Measurements from ENCODE around the gene SPNS1.
"Not testable (repeated sequence)": the region's sequence is repeated elsewhere in the genome, so short reads cannot be mapped to it uniquely, and the experiment has no call there.

Gene SPNS1

GRCh38 chr16:28977703-28978662 is 3.4 kb downstream of the SPNS1 start:
- DNase-seq (ENCODE audit: insufficient read length, low spot score), result no peak
- no peak for TF ChIP-seq POLR2A (IDR thresholded peaks at IDR 0.05; ENCODE audit: low read depth, low read length)
- FAIRE-seq, result no peak

DNA sequence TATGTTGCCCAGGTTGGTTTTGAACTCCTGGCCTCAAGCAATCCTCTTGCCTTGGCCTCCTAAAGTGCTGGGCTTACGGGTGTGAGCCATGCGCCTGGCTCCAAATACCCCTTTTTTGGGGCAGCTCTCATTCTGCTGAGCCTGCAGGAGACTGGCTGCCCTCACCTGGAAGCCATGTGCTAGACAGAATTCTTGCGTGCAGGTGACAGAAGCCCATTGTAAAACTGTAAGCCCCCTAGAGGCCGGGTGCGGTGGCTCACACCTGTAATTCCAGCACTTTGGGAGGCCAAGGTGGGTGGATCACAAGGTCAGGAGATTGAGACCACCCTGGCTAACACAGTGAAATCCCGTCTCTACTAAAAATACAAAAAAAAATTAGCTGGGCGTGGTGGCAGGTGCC is 5.8 kb downstream of the SPNS1 start:
- not testable (repeated sequence) for FAIRE-seq; DNase-seq (ENCODE audit: insufficient read length, low spot score)

DNA sequence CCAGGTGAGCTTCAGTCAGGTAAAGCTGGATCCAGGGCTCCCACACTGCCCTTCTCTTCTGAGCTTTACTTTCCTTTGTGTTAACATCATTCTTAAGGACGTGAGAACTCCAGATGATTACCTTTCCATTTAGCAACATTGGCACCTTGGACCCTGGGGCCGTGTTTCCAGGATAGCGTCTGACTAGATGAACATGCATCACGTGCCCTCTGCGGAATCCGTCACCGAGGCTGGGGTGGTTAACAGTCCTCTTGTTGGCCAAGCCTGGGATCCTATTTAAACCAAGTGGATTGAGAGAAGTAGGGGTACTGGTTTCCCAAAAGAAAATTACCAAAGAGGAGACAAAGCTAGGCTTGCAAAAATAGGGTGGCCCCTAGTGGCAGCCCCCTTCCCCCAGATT is 6.4 kb downstream of the SPNS1 start:
- no peak for TF ChIP-seq POLR2A (IDR thresholded peaks at IDR 0.05; ENCODE audit: low read depth, low read length)

GRCh38 chr16:28981517-28981916 is 6.9 kb downstream of the SPNS1 start:
- FAIRE-seq (no peak), DNase-seq (ENCODE audit: insufficient read length, low spot score) (no peak)
- TF ChIP-seq POLR2A (IDR thresholded peaks at IDR 0.05; ENCODE audit: low read depth, low read length), result no peak

More for the DNA sequence above, 6.4 kb downstream of the SPNS1 start:
- no peak for DNase-seq (ENCODE audit: insufficient read length, low spot score)
- FAIRE-seq, result no peak

DNA sequence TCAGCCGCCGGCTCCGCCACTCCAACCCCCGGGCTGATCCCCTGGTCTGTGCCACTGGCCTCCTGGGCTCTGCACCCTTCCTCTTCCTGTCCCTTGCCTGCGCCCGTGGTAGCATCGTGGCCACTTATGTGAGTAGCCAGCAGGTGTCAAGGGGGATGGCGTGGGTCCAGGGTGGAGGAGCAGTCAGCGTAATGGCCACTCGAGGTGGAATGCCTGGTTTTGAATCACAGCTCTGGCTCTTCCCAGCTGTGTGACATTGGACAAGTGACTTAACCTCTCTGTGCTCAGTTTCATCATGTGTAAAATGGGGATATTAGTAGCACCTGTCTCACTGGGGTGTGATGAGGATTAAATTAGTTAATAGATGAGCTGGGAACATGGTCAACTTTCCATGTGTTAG is 7.8 kb downstream of the SPNS1 start:
- no peak for DNase-seq (ENCODE audit: insufficient read length, low spot score)
- no peak for FAIRE-seq
- no peak for TF ChIP-seq POLR2A (IDR thresholded peaks at IDR 0.05; ENCODE audit: low read depth, low read length)

DNA sequence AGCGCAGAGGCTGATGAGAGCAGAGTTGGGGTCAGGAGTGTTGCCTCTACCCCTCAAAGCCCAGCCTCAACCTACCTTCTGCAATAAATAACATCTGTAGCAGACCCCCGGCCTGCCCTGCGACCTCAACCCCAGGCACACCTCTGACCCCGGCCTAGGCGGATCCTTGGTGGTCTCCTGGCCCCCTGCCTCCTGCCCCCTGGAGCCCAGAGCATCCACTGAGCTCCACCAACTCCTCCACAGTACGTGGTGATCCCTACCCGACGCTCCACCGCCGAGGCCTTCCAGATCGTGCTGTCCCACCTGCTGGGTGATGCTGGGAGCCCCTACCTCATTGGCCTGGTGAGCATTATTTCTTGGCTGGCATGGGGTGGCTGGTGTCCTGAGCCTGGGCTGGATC is 8.4 kb downstream of the SPNS1 start:
- no peak for TF ChIP-seq POLR2A (IDR thresholded peaks at IDR 0.05; ENCODE audit: low read depth, low read length)
- no peak for DNase-seq (ENCODE audit: insufficient read length, low spot score)
- FAIRE-seq, result no peak

GRCh38 chr16:28983644-28984043 is 9.1 kb downstream of the SPNS1 start:
- DNase-seq (ENCODE audit: insufficient read length, low spot score), result no peak
- no peak for FAIRE-seq
- TF ChIP-seq POLR2A (IDR thresholded peaks at IDR 0.05; ENCODE audit: low read depth, low read length), result no peak

- FAIRE-seq, result no peak
- DNase-seq (ENCODE audit: insufficient read length, low spot score), result no peak
These were observed 9.5 kb downstream of the SPNS1 start for GRCh38 chr16:28984091-28984490.

GRCh38 chr16:28984619-28985135 is 10.1 kb downstream of the SPNS1 start, which contains the start of gene LAT:
TSS of gene LAT (plus strand) at chr16:28985052. CDS start at chr16:28985418, 366 bp downstream.
- no peak for TF ChIP-seq POLR2A (IDR thresholded peaks at IDR 0.05; ENCODE audit: low read depth, low read length)
- FAIRE-seq (no peak), DNase-seq (ENCODE audit: insufficient read length, low spot score) (peak; percentile 81)

More at GRCh38 chr16:28984091-28984490, 9.5 kb downstream of the SPNS1 start:
- no peak for TF ChIP-seq POLR2A (IDR thresholded peaks at IDR 0.05; ENCODE audit: low read depth, low read length)

- FAIRE-seq (no peak), DNase-seq (ENCODE audit: insufficient read length, low spot score) (no peak)
- TF ChIP-seq POLR2A (IDR thresholded peaks at IDR 0.05; ENCODE audit: low read depth, low read length), result no peak
These were observed 10.8 kb downstream of the SPNS1 start for GRCh38 chr16:28985211-28986041.

- no peak for FAIRE-seq
- no peak for DNase-seq (ENCODE audit: insufficient read length, low spot score)
These were observed 11.5 kb downstream of the SPNS1 start for GRCh38 chr16:28986046-28986445.

DNA sequence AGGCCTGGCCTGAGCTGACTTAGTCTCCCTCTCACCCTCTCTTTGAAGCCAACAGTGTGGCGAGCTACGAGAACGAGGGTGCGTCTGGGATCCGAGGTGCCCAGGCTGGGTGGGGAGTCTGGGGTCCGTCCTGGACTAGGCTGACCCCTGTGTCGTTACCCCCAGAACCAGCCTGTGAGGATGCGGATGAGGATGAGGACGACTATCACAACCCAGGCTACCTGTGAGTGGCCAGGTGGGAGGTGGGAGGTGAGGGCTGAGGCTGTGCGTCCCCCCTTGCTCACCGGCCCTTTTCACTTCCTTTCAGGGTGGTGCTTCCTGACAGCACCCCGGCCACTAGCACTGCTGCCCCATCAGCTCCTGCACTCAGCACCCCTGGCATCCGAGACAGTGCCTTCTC is 11.9 kb downstream of the SPNS1 start:
- TF ChIP-seq POLR2A (IDR thresholded peaks at IDR 0.05; ENCODE audit: low read depth, low read length), result no peak
- FAIRE-seq (no peak), DNase-seq (ENCODE audit: insufficient read length, low spot score) (no peak)

More at GRCh38 chr16:28986046-28986445, 11.5 kb downstream of the SPNS1 start:
- no peak for TF ChIP-seq POLR2A (IDR thresholded peaks at IDR 0.05; ENCODE audit: low read depth, low read length)

GRCh38 chr16:28987170-28987853 is 12.7 kb downstream of the SPNS1 start:
- no peak for TF ChIP-seq POLR2A (IDR thresholded peaks at IDR 0.05; ENCODE audit: low read depth, low read length)
- no peak for FAIRE-seq
- DNase-seq (ENCODE audit: insufficient read length, low spot score), result no peak

All from H54 (cell line).